ENCODE measurements around the gene PDE8B. TPM values are rescaled to one million over a fixed set of nuclear protein-coding genes. Genes with fewer than 3 reads are reported as not detected.
A peak's percentile ranks its signal among the peaks of the same experiment; 100 is the strongest.

Gene PDE8B
- polyA plus RNA-seq, 1 of the 3 experiments (the other 2 are of a cell fraction) = not detected

- ChIA-PET POLR2A (no interaction called here), CTCF (interaction anchor here (1.3 to 3.6 kb wide), 4 partner anchors 8 to 17 kb away, joined by 4 to 17 read pairs (median 8); no protein-coding TSS in a partner anchor)
- Histone ChIP-seq H2AFZ (ENCODE audit: low read depth) (no peak overlapping the region; the same call in 1 of the 2 replicates), H3K4me1 (ENCODE audit: control insufficient read depth in 1 of 2, insufficient read depth in 2 of 2, low read depth in 1 of 2, low read length in 1 of 2) (peaks cover 0 to 14% of the 10 kb centered on the region in 2 experiments; a peak in 1 of 4 replicates), H3F3A (replicated peaks; ENCODE audit: insufficient read depth) (peaks cover 21% of the 10 kb centered on the region), H3K4me3 (ENCODE audit: low read depth in 2 of 2, low read length in 1 of 2) (no peak overlapping the region), H3K9me3 (no peaks in the 10 kb centered on the region), H3K4me2 (peak overlapping the region; percentile 35; the same call in 1 of the 2 replicates), H3K79me2 (ENCODE audit: insufficient read depth) (no peaks in the 10 kb centered on the region), H3K27ac (ENCODE audit: low read depth in 2 of 2, low read length in 1 of 2) (peak overlapping the region in 1 of 2 experiments; percentile 48; a peak in 2 of 4 replicates), H4K20me1 (ENCODE audit: insufficient read depth) (no peaks in the 10 kb centered on the region), H3K27me3 (ENCODE audit: insufficient read depth) (no peaks in the 10 kb centered on the region), H3K36me3 (replicated peaks in 1 of 2; ENCODE audit: control insufficient read depth in 1 of 2, insufficient read depth in 2 of 2, low read length in 1 of 2) (peaks cover 7 to 29% of the 10 kb centered on the region in 2 experiments), H3K9me2 (no peaks in the 10 kb centered on the region), H3K9ac (no peak overlapping the region)
- TF ChIP-seq JUND (IDR thresholded peaks at IDR 0.05) (no peak), FOSL2 (IDR thresholded peaks at IDR 0.05; ENCODE audit: borderline replicate concordance, low read depth) (peak; percentile 18; the same call in 1 of the 2 replicates), PBX3 (IDR thresholded peaks at IDR 0.05) (peak; percentile 16; the same call in 1 of the 2 replicates), TCF12 (IDR thresholded peaks at IDR 0.05) (no peak)
- 24% methylated on average over 2 of the region's 2 CpGs for WGBS (ENCODE audit: low lambda C conversion rate)
- DNase-seq = no peak
These were observed 216.2 kb downstream of the PDE8B start for GRCh38 chr5:77426670-77427069.

DNA sequence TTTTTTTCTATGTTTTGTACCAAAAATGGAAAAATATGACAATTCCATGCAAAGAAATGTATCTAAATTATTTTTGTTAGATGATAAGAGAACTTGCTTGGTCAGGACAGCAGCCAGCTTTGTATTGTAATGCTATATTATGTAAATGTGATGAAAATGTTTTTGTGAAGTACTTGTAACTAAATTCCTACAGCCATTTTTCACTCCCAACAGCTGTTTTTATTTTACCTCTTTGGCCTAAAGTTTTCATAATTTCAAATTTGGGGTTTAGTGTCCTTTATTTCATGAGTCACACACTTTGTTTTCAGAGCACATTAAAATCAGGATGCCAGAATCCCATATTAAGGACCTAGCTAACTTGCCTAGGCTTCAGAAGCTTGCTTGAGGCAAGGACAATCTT, 217.5 kb downstream of the PDE8B start:
- DNase-seq = no peak
- Histone ChIP-seq H3K79me2 (ENCODE audit: insufficient read depth) (no peaks in the 10 kb centered on the region), H3K36me3 (replicated peaks in 1 of 2; ENCODE audit: control insufficient read depth in 1 of 2, insufficient read depth in 2 of 2, low read length in 1 of 2) (peaks cover 16 to 42% of the 10 kb centered on the region in 2 experiments), H3K9me3 (no peaks in the 10 kb centered on the region), H3K4me3 (ENCODE audit: low read depth in 2 of 2, low read length in 1 of 2) (no peak overlapping the region), H3K9ac (no peak overlapping the region), H3K27me3 (ENCODE audit: insufficient read depth) (no peaks in the 10 kb centered on the region), H4K20me1 (ENCODE audit: insufficient read depth) (no peaks in the 10 kb centered on the region), H3K27ac (ENCODE audit: low read depth in 2 of 2, low read length in 1 of 2) (peak overlapping the region in 1 of 2 experiments; percentile 32; a peak in 1 of 4 replicates), H3F3A (replicated peaks; ENCODE audit: insufficient read depth) (peaks cover 29% of the 10 kb centered on the region), H3K9me2 (no peaks in the 10 kb centered on the region), H3K4me1 (ENCODE audit: control insufficient read depth in 1 of 2, insufficient read depth in 2 of 2, low read depth in 1 of 2, low read length in 1 of 2) (peaks cover 0 to 14% of the 10 kb centered on the region in 2 experiments; a peak in 1 of 4 replicates), H2AFZ (ENCODE audit: low read depth) (no peak overlapping the region), H3K4me2 (no peak overlapping the region; the same call in 1 of the 2 replicates)
- CTCF ChIA-PET = interaction anchor here (0.6 to 3.6 kb wide), 7 partner anchors 9 to 283 kb away, joined by 3 to 17 read pairs (median 4); no protein-coding TSS in a partner anchor
- POLR2A ChIA-PET = no interaction called here
- TF ChIP-seq ZBTB33 (IDR thresholded peaks at IDR 0.05; ENCODE audit: borderline replicate concordance, low read depth) (no peak), TCF12 (IDR thresholded peaks at IDR 0.05) (peak; percentile 7; the same call in 1 of the 2 replicates)

DNA sequence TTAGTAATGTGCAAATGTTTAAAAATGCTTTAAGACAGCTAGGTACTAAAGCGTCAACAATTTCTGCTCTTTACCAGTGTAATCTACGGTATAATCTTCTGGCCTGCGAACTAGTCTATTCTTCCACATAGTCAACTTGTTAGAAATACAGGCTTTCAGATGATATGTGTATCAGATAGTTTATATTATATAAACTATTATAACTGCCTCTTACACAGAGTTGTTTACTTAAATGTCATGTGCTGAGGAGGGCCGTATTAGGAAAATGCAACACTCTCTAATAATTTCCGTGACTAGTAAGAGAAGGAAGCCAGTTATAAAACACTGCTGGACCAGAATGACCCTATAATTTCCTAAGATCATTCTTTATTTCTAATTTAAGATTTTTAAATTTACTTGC, 218.0 kb downstream of the PDE8B start:
- WGBS (ENCODE audit: low lambda C conversion rate) = 95% methylated on average over 5 of the region's 5 CpGs

More for the DNA sequence above, 218.0 kb downstream of the PDE8B start:
- peaks cover 18 to 47% of the 10 kb centered on the region in 2 experiments for H3K36me3 ChIP-seq (replicated peaks in 1 of 2; ENCODE audit: control insufficient read depth in 1 of 2, insufficient read depth in 2 of 2, low read length in 1 of 2)
- H3F3A ChIP-seq (replicated peaks; ENCODE audit: insufficient read depth) = peaks cover 29% of the 10 kb centered on the region
- no peaks in the 10 kb centered on the region for H3K79me2 ChIP-seq (ENCODE audit: insufficient read depth)
- no peak overlapping the region for H2AFZ ChIP-seq (ENCODE audit: low read depth)
- no peak for DNase-seq
- no peak overlapping the region for H3K4me3 ChIP-seq (ENCODE audit: low read depth in 2 of 2, low read length in 1 of 2)
- no peaks in the 10 kb centered on the region for H3K9me3 ChIP-seq
- H3K27me3 ChIP-seq (ENCODE audit: insufficient read depth) = no peaks in the 10 kb centered on the region
- ChIA-PET CTCF (interaction anchor here (2.9 to 3.6 kb wide), 2 partner anchors 9 to 13 kb away, joined by 10 to 17 read pairs; no protein-coding TSS in a partner anchor), POLR2A (interaction anchor here (0.6 kb wide), 1 partner anchor 307 kb away, joined by 3 read pairs; no protein-coding TSS in a partner anchor)
- no peak for TF ChIP-seq JUND (IDR thresholded peaks at IDR 0.05)
- TF ChIP-seq NFIC (IDR thresholded peaks at IDR 0.05; ENCODE audit: borderline replicate concordance) = no peak
- TF ChIP-seq FOSL2 (IDR thresholded peaks at IDR 0.05; ENCODE audit: borderline replicate concordance, low read depth) = no peak
- no peak for TF ChIP-seq PBX3 (IDR thresholded peaks at IDR 0.05)
- no peak for TF ChIP-seq FOXM1 (IDR thresholded peaks at IDR 0.05; ENCODE audit: low read depth)
- no peak for TF ChIP-seq RCOR1 (IDR thresholded peaks at IDR 0.05; ENCODE audit: low read length)
- no peak for TF ChIP-seq GATA2 (CRISPR knock-in tag; IDR thresholded peaks at IDR 0.05)
- no peak for TF ChIP-seq ZBTB33 (IDR thresholded peaks at IDR 0.05; ENCODE audit: borderline replicate concordance, low read depth)
- no peak for TF ChIP-seq MXI1 (IDR thresholded peaks at IDR 0.05; ENCODE audit: low read depth, low read length)
- no peak for TF ChIP-seq FOXJ3 (CRISPR knock-in tag; IDR thresholded peaks at IDR 0.05)
- H4K20me1 ChIP-seq (ENCODE audit: insufficient read depth) = no peaks in the 10 kb centered on the region
- peaks cover 0 to 14% of the 10 kb centered on the region in 2 experiments; a peak in 1 of 4 replicates for H3K4me1 ChIP-seq (ENCODE audit: control insufficient read depth in 1 of 2, insufficient read depth in 2 of 2, low read depth in 1 of 2, low read length in 1 of 2)
- no peaks in the 10 kb centered on the region for H3K9me2 ChIP-seq
- no peak overlapping the region; the same call in 1 of the 2 replicates for H3K4me2 ChIP-seq
- peak overlapping the region in 1 of 2 experiments; percentile 32; a peak in 1 of 4 replicates for H3K27ac ChIP-seq (ENCODE audit: low read depth in 2 of 2, low read length in 1 of 2)
- no peak overlapping the region for H3K9ac ChIP-seq

Data from SK-N-SH (cell line).